ENCODE measurements around the gene PCSK5.

PCSK5 gene

DNA sequence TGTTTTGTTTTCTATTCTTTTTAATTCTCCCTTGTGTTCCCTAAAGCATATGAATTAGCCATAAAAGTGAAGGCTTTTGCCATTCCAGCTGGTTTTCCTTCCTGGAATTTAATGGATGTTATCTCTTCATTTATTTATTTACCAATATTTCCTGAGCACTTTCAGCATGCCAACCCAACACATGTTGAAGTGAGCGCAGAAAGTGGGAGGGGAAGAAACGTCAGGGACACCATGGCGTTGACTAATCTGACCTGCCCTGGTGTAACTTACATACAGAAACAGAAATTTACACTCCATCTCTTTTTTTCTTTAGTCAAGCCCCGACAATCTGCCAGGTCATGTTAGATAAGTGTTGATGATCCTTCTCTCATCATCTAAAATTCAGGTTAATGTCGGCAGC is 247.5 kb downstream of the PCSK5 start:
- no peak for DNase-seq (ENCODE audit: low read depth in 2 of 2)

DNA sequence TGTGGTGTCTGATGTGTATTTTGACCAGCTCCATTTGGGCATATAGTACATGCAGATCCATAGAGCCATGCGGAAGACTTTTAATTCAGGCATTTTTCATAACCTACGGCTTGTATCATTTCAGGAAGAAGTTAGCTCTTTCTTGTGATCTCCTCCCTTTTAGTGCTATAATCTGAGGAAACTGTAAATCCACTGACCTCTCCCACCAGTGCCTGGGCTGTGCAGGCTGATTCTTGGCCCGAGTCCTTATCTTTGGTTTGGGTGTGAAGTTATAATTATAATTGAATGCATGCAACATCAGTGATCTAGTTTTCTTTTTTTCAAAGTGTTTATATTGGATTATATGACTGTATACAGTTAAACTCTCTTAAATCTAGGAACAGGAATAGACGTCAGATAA is 247.9 kb downstream of the PCSK5 start:
- no peak for DNase-seq (ENCODE audit: low read depth in 2 of 2)

DNA sequence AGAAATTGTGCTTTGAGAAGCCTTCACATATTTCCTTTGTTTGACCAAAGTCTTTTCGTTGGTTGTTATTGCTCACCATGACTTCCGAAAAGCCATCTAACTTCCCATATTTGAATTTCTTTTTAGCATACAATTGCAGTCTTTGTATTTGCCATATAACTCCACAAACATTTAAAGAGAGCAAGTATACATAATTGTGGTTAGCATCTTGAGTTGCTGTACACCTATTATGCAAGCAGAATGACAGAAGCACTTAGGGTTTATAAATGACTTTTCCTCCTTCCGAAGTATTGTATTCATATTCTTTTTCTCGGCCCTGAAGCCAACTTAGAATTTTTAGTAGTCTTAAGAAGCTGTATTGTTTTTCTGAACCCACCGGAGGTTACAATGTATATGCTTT is 253.4 kb downstream of the PCSK5 start:
- no peak for DNase-seq (ENCODE audit: low read depth in 2 of 2)

DNA sequence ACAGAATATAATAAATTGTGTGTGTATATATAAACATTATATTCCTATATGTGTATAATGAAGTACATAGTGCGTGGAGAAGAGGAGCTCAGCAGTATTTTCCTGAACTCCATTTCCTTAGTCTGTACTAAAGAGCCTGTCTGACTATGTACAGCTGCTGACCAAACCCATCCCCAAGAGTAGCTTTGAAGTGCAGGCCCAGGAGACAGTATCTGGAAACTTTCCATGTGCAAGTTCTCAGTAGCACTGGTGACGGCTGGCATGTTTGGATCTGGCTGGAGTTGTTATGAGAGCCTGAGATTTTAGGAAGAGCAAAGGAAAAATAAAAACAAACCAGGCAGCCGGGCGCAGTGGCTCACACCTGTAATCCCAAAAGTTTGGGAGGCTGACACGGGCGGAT is 259.5 kb downstream of the PCSK5 start:
- DNase-seq (ENCODE audit: low read depth in 2 of 2): no peak

DNA sequence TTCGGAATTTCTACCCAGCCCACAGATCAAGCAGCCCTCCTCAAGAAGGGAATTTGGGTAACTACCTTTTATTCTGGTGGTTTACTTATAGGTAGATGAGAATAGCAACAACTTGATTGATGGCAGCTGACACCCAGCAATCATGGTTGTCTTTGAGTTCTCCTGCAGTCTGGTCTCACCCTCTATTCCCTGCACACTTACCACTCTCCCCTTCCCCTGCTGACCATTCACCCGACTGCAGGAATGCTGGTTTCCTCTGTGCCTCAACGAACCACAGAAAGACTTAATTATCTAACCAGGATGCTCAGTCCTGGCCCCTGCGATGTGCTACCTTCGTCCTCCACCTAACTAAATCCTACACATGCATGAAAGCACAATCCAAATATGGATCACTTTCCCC is 260.8 kb downstream of the PCSK5 start:
- DNase-seq (ENCODE audit: low read depth in 2 of 2): no peak

DNA sequence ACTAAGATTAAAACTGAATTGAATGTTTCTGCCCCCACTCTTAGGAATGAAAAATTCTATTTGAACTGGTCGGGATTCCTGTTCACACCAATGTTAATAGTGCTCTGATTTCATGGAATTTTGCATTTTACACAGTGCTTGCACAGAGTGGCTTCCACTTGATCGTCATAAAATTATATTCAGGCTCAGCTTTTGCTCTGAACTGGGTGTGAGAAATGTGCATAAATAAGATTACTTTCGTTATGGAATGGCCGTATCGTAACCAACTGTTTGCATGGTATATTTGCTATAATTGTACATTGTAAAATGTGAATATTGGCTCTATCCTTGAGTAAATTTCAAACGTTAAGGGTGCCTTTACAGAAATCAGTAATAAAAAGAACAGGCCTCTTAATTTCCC is 262.9 kb downstream of the PCSK5 start:
- no peak for DNase-seq (ENCODE audit: low read depth in 2 of 2)

DNA sequence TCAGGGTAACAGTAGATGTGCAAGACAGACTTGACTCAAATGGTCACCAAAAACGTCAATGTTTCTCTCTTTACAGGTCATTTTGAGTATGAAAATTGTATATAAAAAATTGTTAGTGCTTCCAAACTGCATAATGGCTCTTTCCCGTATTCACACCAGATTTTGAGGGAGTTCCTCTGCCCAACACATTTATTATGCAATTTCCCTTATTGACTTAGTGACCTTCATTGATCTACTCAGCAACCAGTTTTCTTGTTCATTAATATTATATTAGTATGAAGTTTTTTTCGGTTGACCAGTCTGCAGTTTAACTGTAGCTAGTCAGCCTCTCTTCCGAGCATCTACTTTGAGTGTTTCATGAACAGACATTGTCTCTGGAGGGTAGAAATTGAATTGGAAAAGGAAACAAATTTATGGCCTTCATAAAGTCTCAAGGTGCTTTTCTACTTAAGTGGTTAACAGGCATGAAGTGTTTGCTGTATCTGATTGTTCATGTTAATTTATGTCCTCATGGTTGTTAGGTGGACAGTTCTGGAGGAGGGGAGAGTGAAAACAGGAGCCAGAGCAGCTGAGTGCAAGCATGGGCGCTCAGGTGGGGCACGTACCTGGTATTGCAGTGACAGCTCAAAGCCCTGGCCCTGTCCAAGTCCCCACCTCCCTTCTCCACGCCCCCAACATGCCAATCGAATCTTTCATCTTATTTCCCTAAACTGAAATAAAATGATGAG is 263.6 kb downstream of the PCSK5 start:
- no peak for DNase-seq (ENCODE audit: low read depth in 2 of 2)

DNA sequence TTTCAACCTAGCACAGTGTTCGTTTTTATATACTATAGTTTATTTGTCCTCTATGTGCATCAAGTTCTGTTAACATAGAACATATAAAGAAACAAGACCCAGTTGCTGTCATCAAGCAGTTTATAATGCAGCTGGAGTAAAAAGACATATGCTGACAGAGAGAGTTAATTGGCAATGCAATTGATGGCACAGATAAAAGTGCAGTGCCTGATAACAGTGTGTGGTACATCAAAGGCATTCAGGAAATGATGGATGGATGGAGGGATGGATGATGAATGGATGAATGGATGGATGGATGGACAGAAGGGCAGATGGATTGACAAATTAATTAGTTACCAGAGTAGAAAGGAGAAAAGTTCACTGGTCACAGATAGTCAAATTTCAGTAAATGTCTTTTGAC is 264.9 kb downstream of the PCSK5 start:
- no peak for DNase-seq (ENCODE audit: low read depth in 2 of 2)

DNA sequence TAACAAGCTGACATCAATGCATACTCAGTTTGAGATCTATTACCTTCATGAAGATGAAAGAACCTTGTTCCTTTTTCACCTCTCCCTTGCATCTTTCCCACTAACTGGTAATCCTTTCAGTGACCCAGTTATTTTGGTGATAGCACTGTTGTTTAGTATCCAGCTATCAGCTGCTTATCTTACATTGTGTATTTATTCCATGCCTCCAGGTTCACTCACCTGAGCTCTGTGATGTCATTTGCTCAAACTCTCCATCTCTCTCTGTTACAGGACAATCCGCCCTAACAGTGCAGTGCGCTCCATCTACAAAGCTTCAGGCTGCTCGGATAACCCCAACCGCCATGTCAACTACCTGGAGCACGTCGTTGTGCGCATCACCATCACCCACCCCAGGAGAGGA is 268.2 kb downstream of the PCSK5 start:
- DNase-seq (ENCODE audit: low read depth in 2 of 2): no peak

DNA sequence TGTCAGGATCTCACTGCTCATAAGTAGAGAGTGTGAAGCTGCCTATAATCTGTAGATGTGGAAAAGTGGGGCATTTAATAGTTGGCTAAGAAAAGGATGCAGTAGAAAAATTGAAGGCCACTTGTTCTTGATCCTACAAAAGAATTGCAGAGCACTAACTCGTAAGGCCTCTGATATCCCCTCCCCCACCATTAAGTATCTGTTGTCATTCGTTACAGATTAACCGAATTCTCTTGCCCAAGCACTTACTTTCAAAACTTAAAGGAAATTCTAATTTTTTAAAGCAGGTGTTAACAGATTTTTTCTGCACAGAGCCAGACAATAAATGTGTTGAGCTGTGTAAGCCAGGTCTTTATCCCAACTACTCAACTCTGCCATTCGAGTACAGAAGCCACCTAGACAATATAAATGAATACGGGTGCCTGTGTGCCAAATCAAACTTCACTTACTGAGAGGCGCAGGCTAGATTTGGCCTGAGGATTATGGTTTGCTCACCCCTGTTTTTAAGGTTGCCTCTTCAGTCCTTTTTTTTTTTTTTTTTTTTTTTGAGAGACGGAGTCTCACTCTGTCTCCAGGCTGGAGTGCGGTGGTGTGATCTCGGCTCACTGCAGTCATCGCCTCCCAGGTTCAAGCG is 268.9 kb downstream of the PCSK5 start:
- no peak for DNase-seq (ENCODE audit: low read depth in 2 of 2)

DNA sequence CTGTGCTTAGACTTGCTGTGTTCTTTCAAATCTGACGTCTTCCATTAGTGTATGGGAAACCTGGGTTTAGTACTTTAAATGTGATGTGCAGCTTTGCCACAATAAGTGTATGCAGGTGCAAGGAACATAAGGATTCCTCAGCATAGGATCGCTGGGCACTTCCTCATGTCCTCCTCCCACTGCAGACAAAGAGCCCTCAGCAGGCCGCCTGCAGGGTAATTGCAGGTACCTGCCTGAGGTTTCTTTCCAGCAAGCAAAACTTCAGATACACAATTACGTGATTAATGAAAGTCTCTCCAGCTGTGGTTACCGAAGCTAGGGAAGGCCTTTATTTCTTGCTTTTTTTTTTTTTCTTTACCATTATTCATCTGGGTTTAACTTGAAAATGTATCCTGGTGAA is 270.6 kb downstream of the PCSK5 start:
- no peak for DNase-seq (ENCODE audit: low read depth in 2 of 2)

DNA sequence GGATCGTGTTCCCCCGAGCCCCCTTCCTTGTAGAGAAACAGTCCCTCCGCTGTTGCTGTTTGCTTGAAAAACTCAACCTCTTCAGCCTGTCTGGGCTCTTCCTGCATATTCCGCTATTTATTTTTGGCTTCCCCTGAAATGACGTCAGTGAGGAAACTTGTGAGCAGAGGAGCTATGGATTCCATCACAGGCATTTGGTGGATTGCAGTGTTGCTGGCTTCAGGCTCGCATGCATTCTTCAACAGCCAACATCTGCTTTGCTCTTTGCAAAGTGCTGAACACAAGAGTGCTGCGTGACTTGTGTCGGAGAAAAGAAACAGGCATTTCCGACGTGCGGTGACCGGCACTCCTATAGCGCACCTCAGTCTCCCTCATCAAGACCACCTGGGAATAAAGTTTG is 271.1 kb downstream of the PCSK5 start:
- no peak for DNase-seq (ENCODE audit: low read depth in 2 of 2)

DNA sequence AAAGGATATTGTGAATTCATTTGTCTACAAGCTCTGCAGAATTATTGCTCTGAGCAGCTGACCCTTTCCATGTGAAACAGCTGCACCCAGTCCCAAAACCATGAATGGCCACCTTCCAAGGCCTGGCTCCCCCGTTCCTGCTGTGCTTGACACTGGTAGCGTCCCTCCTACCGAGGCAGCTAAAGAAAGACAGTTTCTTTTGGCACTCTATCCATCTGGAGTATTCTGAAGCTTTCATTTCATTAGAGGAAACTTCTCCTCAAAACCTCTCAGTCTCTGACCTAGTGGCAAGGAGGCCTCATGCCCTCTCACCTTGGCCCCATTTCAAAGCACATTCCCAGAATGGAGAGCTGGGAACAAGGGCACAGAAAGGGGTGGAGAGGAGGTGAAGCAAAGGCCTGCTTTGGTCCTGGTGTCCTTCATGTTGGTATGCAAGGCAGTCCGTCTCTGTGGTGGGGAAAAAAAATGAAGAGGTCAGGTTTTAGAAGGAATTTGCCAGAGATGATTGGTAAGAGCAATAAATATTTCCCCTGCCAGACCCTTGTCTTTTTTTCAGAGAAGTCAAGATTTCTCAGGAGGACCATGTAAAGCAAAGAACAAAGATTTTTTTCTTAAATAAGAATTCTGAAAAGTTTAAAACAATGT is 271.7 kb downstream of the PCSK5 start:
- DNase-seq (ENCODE audit: low read depth in 2 of 2): no peak

DNA sequence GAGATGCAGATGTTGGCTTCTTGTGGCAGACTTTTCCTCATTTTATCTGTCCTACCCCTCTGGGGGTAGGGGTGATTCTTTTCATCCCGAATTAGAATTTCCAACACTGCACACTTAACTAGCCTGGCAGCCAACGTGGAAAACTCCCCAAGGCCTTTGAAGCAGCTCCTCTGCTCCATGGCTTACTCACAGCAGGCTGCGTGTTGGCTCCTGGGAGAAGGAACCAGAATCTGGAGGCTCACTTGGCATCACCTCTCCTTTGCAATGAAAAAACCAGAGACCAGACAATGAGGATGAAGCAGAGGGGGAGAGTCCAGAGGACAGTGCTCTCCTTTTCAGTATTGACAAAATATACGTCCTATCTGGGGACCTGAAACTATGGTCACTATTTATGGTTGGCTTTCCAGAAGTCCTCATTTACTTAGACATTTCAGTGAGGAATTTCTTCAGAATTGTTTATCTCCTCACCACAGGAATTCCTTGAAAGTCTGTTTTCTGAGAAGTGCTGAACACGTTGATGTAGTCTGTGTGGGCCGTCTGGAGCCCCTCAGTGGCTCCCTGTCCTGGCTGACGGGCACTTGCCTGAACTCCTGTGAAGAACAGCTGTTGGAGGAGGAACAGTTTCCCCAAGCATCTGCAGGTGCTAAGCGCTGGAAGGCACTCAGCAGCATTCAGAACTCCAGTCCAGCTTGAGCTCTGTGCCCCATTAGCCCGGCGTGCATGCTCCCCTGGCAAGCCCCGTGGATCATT is 272.5 kb downstream of the PCSK5 start:
- DNase-seq (ENCODE audit: low read depth in 2 of 2): no peak

DNA sequence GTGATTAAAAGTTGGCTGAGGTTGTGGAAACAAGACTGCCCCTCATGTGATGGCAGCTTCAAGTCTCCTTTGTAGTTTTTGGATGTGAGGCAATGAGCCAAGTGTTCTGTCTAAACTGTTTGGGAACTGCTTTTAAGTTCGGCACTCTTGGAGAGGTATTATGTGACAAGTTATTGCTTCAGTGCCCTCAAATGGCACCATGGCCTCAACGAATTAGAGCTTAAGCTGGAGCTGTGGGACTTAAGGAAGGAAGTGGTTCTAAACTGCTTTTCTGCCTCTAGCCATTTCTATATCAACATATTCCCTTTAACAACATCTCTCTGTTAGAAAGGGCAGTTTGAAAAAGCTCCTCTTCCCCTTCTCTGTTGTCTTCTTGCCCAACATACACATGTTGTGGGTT is 276.1 kb downstream of the PCSK5 start:
- no peak for DNase-seq (ENCODE audit: low read depth in 2 of 2)

DNA sequence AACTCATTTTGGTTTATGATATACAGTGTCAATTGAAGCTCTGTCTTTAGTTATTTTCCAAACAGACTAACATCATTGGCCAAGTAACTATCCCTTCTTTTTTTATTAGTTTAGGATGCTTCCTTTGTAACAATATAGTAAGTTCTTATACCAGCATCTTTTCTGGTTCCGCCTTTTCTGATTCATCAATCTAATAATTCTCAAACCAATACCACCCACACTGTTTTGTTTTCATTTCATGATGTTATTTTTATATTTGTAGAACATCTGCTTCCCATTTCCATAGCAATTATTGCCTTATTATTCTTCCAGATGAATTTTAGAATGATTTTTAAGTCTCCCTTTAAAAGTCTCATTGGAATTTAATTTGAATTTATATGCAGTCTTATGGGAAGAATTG is 285.7 kb downstream of the PCSK5 start:
- DNase-seq (ENCODE audit: low read depth in 2 of 2): no peak

DNA sequence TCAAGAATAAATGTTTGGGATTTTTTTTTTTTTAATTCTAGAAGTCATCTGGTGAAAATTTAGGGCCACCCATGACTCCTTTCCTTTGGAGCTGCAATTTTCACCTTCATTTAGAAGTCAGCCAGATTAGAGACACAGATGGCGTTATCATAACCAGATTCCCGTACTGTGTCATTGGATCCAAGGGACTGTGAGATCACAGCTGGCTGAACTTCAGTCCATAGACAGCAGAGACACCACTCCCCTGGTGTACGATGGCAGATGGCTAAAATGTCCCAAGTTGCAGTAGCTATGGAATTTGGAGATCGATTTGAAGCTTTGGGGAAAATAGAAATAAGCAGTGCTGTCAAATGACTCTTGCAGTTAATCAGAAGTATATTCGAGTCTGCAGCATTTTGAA is 287.5 kb downstream of the PCSK5 start:
- no peak for DNase-seq (ENCODE audit: low read depth in 2 of 2)

DNA sequence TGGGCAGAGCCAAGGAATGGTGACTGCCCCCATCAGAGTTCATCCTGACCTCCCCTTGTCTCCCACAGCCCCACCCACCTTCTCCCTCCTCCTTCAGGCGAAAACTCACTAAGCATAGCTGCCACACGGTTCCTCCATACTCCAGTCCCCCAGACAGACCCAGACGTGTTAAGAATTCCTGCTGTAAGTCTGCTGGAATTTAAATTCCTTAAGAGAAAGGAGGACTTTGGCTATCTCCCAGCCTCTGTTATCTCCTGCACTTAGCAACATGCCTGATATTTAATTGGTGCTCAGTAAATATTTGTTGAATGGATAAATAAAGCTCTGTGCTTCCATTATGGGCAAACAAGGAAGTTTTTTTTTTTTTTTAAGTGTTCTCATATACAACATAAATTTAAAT is 290.1 kb downstream of the PCSK5 start:
- no peak for DNase-seq (ENCODE audit: low read depth in 2 of 2)

DNA sequence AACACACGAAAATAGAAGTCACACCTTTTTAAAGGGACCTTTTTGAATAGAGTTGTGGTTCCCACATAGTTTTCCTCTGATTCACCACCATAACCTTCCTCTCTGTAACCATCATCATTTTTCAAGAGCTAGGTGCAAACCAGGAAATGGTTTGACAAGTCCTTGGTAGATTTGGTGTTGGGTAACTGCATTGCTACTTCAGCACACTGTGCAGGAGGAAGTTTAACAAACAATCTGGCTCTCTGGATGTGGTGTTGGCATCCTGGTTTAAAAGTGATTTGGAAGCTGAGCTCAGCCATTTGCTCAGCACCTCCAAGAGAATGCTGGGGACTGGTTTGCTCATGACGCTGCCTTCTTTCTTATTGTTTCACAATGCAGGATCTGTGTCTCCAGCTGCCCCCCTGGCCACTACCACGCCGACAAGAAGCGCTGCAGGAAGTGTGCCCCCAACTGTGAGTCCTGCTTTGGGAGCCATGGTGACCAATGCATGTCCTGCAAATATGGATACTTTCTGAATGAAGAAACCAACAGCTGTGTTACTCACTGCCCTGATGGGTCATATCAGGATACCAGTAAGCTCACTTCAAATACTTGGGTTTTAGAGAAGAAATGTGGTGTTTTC is 290.7 kb downstream of the PCSK5 start:
- no peak for DNase-seq (ENCODE audit: low read depth in 2 of 2)

DNA sequence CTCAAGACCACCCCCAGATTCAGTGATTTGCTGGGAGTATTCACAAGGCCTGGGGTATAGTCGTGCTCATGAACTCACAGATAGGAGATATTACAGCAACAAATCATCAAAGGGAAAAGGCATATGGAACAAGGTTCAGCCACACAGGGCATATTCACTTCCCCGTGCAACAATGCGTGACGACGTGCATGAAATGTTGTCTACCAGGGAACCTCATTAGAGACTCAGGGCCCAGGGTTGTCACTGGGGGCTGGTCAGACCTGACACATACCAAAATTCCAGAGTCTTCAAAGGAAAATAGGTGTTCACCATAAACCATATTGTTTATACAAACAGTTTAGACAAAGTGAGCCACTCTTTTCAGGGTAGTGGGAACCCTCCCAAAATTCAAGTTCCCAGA is 291.3 kb downstream of the PCSK5 start:
- DNase-seq (ENCODE audit: low read depth in 2 of 2): no peak

DNA sequence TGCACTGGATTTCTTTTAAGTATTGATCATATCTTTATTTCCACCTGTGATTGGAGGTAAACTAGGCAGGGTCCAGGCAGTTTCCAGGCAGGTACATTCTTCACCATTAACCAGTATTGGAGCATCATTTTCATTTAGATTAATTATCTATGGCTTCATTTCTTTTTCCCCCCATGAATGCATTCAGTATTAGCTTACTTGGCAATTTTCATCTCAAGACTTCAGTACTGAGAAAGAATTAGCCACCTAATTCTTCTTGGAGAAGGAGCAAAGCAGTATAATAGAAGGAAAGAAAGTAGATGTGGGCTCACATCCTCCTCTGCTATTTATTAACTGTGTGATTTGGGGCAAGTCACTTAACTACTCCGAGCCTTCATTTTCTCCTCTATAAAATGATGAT is 295.0 kb downstream of the PCSK5 start:
- DNase-seq (ENCODE audit: low read depth in 2 of 2): no peak

DNA sequence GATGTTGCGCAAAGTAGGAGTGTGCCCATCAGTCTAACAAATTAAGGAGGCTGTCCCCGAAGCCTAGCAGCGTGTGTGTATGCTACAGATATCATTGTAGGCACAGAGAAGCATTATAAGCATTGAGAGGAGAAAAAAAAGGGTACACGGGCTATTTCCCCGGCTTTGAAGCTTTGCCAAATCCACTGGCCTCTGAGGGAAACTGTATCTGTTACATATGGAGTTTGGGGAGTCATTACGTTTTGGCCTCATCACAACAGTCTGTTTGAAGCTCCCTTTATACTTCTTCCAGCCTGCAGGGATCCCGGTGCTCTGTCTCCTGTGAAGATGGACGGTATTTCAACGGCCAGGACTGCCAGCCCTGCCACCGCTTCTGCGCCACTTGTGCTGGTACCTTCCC is 297.8 kb downstream of the PCSK5 start:
- no peak for DNase-seq (ENCODE audit: low read depth in 2 of 2)

All from stimulated activated CD4-positive, alpha-beta T cell treated with anti-CD3 and anti-CD28 coated beads, Interleukin-12 subunit alpha, Interleukin-12 subunit beta, amount 100 ng/mL, for 24 hours (primary cell).